HFF-Myc (cell line): Measurements from ENCODE around the gene COX7B2.
A peak's percentile ranks its signal among the peaks of the same experiment; 100 is the strongest.

Experiments
- DNase-seq: peaks from one replicate; pipeline ENCODE4 v3.0.0-alpha.2; 2011; ENCODE audit warnings: low read depth; ENCODE audit errors: extremely low read depth
- H3K4me3 ChIP-seq: replicated peaks from 2 replicates; pipeline ENCODE4 v1.5.1; 2011; ENCODE audit warnings: low read depth, mild to moderate bottlenecking, control low read depth, low read length
- CTCF ChIP-seq: IDR thresholded peaks from 2 replicates; pipeline ENCODE4 v1.5.1; 2012; ENCODE audit warnings: mild to moderate bottlenecking, low read depth, low read length, control low read depth; ENCODE audit errors: missing control alignments

The COX7B2 gene

DNA sequence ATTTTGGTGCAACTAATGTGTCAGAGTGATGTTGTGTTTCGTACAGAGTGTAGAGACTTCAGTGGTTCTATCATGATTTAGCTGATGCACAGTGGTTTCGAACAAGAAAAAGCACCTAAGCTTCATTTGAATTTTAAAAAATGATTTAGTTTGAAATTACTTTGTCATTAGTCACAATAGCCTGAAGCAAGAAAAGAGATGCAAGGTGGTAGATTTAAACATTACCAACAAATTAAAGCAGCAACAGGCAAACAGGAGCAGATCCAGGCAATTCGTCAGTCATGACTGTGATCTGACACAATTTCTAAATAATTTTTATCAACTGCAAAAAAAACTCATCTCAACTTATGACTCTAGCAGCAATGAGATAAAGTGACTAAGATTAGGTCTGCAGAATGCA lies 24.6 kb upstream of the COX7B2 start:
- DNase-seq: no peak
- no peak for TF ChIP-seq CTCF
- H3K4me3 ChIP-seq: no peak overlapping the region

DNA sequence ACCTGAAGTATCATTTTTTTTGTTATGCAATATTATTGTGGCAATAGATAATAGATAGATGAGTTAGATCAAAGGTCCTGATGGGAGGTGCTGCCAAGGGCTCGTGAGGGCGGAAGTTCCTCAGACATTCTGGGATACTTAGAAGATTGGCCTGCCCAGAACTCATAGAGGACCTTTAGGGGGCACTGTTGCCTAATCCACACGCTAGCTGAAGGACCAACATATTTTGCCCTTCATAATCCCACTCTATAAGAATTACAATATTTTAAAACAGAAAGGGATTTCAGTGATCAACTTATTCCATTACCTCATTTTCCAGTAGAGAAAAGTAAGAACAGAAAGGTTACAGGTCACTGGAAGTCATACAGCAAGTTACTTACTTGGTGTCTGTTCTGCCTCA lies 22.9 kb upstream of the COX7B2 start:
- H3K4me3 ChIP-seq: no peak overlapping the region
- TF ChIP-seq CTCF: peak; percentile 53
- DNase-seq: peak; percentile 2

GRCh38 chr4:46930891-46931290 lies 21.8 kb upstream of the COX7B2 start:
- H3K4me3 ChIP-seq: no peak overlapping the region
- no peak for TF ChIP-seq CTCF
- no peak for DNase-seq

- no peak for DNase-seq
- TF ChIP-seq CTCF: no peak
Measured at GRCh38 chr4:46927201-46927600, 18.2 kb upstream of the COX7B2 start.

GRCh38 chr4:46924789-46925529 lies 15.9 kb upstream of the COX7B2 start:
- DNase-seq: no peak

More at GRCh38 chr4:46927201-46927600, 18.2 kb upstream of the COX7B2 start:
- no peak overlapping the region for H3K4me3 ChIP-seq

GRCh38 chr4:46922205-46922604 lies 13.2 kb upstream of the COX7B2 start:
- TF ChIP-seq CTCF: no peak
- H3K4me3 ChIP-seq: no peak overlapping the region
- no peak for DNase-seq

More at GRCh38 chr4:46924789-46925529, 15.9 kb upstream of the COX7B2 start:
- no peak overlapping the region for H3K4me3 ChIP-seq
- TF ChIP-seq CTCF: no peak

DNA sequence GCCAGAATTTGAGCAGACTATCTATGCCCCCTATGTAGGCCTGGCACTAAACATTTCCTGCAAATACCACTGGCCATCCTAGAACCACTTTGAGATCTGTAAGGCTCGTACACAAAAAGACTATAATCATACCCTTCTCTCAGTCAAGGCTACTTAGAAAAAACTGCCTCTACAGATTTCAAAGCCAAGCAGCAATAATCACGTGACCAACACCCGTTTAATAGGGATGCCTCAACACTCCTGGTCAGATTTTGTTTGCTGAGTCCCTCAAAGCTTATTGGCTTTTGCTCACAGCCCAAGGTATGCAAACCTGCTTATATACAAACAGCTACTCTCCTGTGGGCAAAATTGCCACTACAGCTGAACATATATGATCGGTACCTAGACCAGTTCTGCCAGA lies 897 bp downstream of the COX7B2 start:
- no peak for TF ChIP-seq CTCF
- H3K4me3 ChIP-seq: no peak overlapping the region
- DNase-seq: no peak
